MM.1S (cell line): ENCODE data around the gene NDUFS4.
"Not testable (repeated sequence)": the region's sequence is repeated elsewhere in the genome, so short reads cannot be mapped to it uniquely, and the experiment has no call there.

Experiments
- DNase-seq: peaks from one replicate; pipeline ENCODE4 v3.0.0-alpha.2; 2015
- H2AFZ ChIP-seq: fragments of 300-600 bp; sonication (generic); 2 replicates; pipeline ENCODE4 v1.6.0; 2016; ENCODE audit warnings: antibody characterized with exemption, low read length
- H3F3A ChIP-seq: fragments of 300-600 bp; sonication (generic); 2 replicates; pipeline ENCODE4 v1.6.1; 2016; ENCODE audit warnings: mild to moderate bottlenecking, antibody characterized with exemption, low read length, moderate library complexity, mixed read lengths; ENCODE audit not compliant: insufficient read depth
- H3K27ac ChIP-seq: fragments of 300-600 bp; sonication (generic); 2 replicates; pipeline ENCODE4 v1.5.1; 2016; ENCODE audit warnings: mild to moderate bottlenecking, low read length
- H3K27me3 ChIP-seq: fragments of 300-600 bp; sonication (generic); replicated peaks from 2 replicates; pipeline ENCODE4 v1.6.0; 2016; ENCODE audit warnings: low read length; ENCODE audit not compliant: insufficient read depth
- H3K36me3 ChIP-seq: fragments of 300-600 bp; sonication (generic); replicated peaks from 2 replicates; pipeline ENCODE4 v1.6.1; 2016; ENCODE audit warnings: mild to moderate bottlenecking, low read length, mixed read lengths; ENCODE audit not compliant: insufficient read depth
- H3K4me1 ChIP-seq: fragments of 300-600 bp; sonication (generic); 2 replicates; pipeline ENCODE4 v1.6.1; 2016; ENCODE audit warnings: low read length, mixed read lengths
- H3K4me2 ChIP-seq: fragments of 300-600 bp; sonication (generic); 2 replicates; pipeline ENCODE4 v1.6.0; 2016; ENCODE audit warnings: low read depth, low read length
- H3K4me3 ChIP-seq: fragments of 300-600 bp; sonication (generic); 2 replicates; pipeline ENCODE4 v1.5.1; 2016; ENCODE audit warnings: low read length, mixed read lengths
- H3K79me2 ChIP-seq: fragments of 300-600 bp; sonication (generic); 2 replicates; pipeline ENCODE4 v1.6.1; 2016; ENCODE audit warnings: mixed run types, low read length, mixed read lengths
- H3K9ac ChIP-seq: fragments of 300-600 bp; sonication (generic); 2 replicates; pipeline ENCODE4 v1.6.1; 2016; ENCODE audit warnings: low read length, mixed read lengths
- H3K9me2 ChIP-seq: fragments of 300-600 bp; sonication (generic); replicated peaks from 2 replicates; pipeline ENCODE4 v1.6.1; 2016; ENCODE audit warnings: mild to moderate bottlenecking, low read length, mixed read lengths; ENCODE audit not compliant: insufficient read depth
- H3K9me3 ChIP-seq: fragments of 300-600 bp; sonication (generic); replicated peaks from 2 replicates; pipeline ENCODE4 v1.6.1; 2016; ENCODE audit warnings: mild to moderate bottlenecking, low read length, mixed read lengths; ENCODE audit not compliant: insufficient read depth
- H4K20me1 ChIP-seq: fragments of 300-600 bp; sonication (generic); 2 replicates; pipeline ENCODE4 v1.6.1; 2016; ENCODE audit warnings: mild to moderate bottlenecking, low read length, moderate library complexity, mixed read lengths; ENCODE audit not compliant: insufficient read depth
- CTCF ChIP-seq: fragments of 300-600 bp; sonication (generic); IDR thresholded peaks from 2 replicates; pipeline ENCODE4 v1.5.1; 2016; ENCODE audit warnings: antibody characterized with exemption, low read length, mixed read lengths
- EZH2 ChIP-seq: fragments of 300-600 bp; sonication (generic); optimal IDR thresholded peaks from 2 replicates; pipeline ENCODE3; 2017; ENCODE audit warnings: low read depth, mild to moderate bottlenecking, antibody characterized with exemption, low read length, mixed read lengths
- EZH2phosphoT487 ChIP-seq: fragments of 300-600 bp; sonication (generic); IDR thresholded peaks from 2 replicates; pipeline ENCODE4 v1.6.1; 2018; ENCODE audit warnings: antibody characterized with exemption, low read length

Gene NDUFS4

GRCh38 chr5:53645078-53645477, 84.6 kb downstream of the NDUFS4 start:
- Histone ChIP-seq H3K9me3 (no peaks in the 10 kb centered on the region), H3K4me2 (no peak overlapping the region), H3K9me2 (no peaks in the 10 kb centered on the region), H3K27ac (no peak overlapping the region), H4K20me1 (no peaks in the 10 kb centered on the region), H3K27me3 (no peaks in the 10 kb centered on the region), H3K4me3 (no peak overlapping the region), H3K4me1 (no peaks in the 10 kb centered on the region), H3F3A (no peaks in the 10 kb centered on the region), H3K36me3 (no peaks in the 10 kb centered on the region), H3K9ac (no peak overlapping the region), H2AFZ (no peak overlapping the region), H3K79me2 (no peaks in the 10 kb centered on the region)
- TF ChIP-seq CTCF (no peak), EZH2 (no peak), EZH2phosphoT487 (no peak)
- DNase-seq = no peak

- Histone ChIP-seq H3K79me2 (no peaks in the 10 kb centered on the region), H3K27ac (no peak overlapping the region), H3K9ac (no peak overlapping the region), H3K9me3 (no peaks in the 10 kb centered on the region), H3F3A (no peaks in the 10 kb centered on the region), H3K4me2 (no peak overlapping the region), H3K4me3 (no peak overlapping the region), H3K36me3 (no peaks in the 10 kb centered on the region), H3K27me3 (no peaks in the 10 kb centered on the region), H3K4me1 (no peaks in the 10 kb centered on the region), H2AFZ (no peak overlapping the region), H4K20me1 (no peaks in the 10 kb centered on the region), H3K9me2 (no peaks in the 10 kb centered on the region)
- TF ChIP-seq EZH2phosphoT487 (no peak), CTCF (no peak), EZH2 (no peak)
- no peak for DNase-seq
Measured at GRCh38 chr5:53649352-53649751, 88.9 kb downstream of the NDUFS4 start.

- not testable (repeated sequence) for H3F3A ChIP-seq, DNase-seq, H3K9ac ChIP-seq, H3K27me3 ChIP-seq, H3K79me2 ChIP-seq, H2AFZ ChIP-seq, H3K9me2 ChIP-seq, H3K4me1 ChIP-seq, H3K9me3 ChIP-seq, H4K20me1 ChIP-seq, H3K4me3 ChIP-seq, H3K4me2 ChIP-seq, H3K36me3 ChIP-seq, H3K27ac ChIP-seq
Measured at GRCh38 chr5:53660573-53660972, 100.1 kb downstream of the NDUFS4 start.

GRCh38 chr5:53665313-53665712, 104.9 kb downstream of the NDUFS4 start:
- H3K36me3 ChIP-seq = not testable (repeated sequence)

More at GRCh38 chr5:53665313-53665712, 104.9 kb downstream of the NDUFS4 start:
- not testable (repeated sequence) for H3F3A ChIP-seq, H3K9me3 ChIP-seq, H3K27ac ChIP-seq, H3K9ac ChIP-seq, H3K79me2 ChIP-seq, H3K4me1 ChIP-seq, H3K4me2 ChIP-seq, H3K4me3 ChIP-seq, H2AFZ ChIP-seq, DNase-seq, H4K20me1 ChIP-seq, H3K9me2 ChIP-seq, H3K27me3 ChIP-seq
